ENCODE measurements around the gene DRGX. TPM values are rescaled to one million over a fixed set of nuclear protein-coding genes. Genes with fewer than 3 reads are reported as not detected.

DRGX gene
- total RNA-seq, 2 donors from 2014 or later: not detected

DNA sequence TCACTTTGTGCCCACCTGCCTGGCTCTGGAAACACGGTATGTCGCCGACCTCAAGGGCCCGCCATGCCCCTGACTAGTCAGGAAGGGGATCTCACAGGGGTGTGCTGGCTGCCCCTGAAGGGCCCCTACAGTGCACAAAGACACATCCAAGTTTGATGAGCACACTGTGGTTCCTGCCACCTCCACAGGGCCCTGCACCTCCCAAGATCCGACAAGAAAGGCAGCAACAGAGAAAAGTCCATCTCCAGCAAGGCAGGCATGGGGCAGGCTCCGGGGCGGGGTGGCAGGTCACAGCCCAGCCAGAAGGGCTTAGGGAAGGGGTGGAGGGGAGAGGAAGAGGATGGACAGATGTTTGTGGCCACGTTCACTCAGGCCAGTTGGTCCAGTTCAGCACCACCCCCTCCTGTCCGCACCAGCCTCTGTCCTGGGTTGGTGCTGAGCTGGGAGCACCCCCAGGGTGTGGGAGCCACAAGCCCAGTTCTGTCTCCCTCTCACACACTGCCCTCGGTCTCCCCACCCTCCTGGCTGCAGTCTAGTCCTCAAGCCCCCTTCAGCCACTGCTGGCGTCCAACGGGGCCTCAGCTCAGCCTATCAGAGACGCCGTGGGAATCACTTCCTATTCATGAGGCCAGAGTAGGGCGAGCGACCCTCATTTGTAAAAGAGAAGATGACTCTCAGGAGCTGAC lies 11.5 kb downstream of the DRGX start:
- Mint-ChIP-seq H3K27me3 (peaks cover 60% of the 10 kb centered on the region), H3K4me3 (no peak overlapping the region), H3K27ac (no peak overlapping the region), H3K36me3 (ENCODE audit: low read depth) (no peaks in the 10 kb centered on the region), H3K4me1 (no peaks in the 10 kb centered on the region)
- ATAC-seq (no peak), DNase-seq (no peak)
- no peaks in the 10 kb centered on the region for H3K9me3 ChIP-seq (ENCODE audit: control insufficient read depth, low read length, poor library complexity, severe bottlenecking)

DNA sequence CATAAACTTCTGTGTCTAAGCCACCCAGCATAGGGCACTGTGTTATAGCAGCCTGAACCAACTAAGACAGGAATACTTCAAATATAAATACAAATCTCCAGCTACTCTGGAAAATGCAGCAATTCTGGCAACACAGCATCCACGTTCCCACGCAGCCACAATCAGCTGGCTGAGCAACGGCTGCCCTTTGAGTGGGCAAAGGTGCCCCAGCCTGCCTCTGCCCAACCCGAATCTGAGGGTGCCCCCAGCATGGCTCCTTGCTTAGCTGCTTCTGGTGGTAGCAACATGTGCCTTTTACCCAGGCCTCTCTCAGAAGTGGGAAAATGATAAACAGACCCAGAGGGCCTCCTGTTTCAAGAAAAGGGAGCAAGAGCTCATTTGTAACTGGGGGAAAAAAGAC lies 12.0 kb downstream of the DRGX start:
- H3K9me3 ChIP-seq (ENCODE audit: control insufficient read depth, low read length, poor library complexity, severe bottlenecking): no peaks in the 10 kb centered on the region
- no peaks in the 10 kb centered on the region for H3K36me3 Mint-ChIP-seq (ENCODE audit: low read depth)
- no peak overlapping the region for H3K27ac Mint-ChIP-seq
- no peak for DNase-seq
- ATAC-seq: no peak
- no peak overlapping the region for H3K4me3 Mint-ChIP-seq
- no peaks in the 10 kb centered on the region for H3K4me1 Mint-ChIP-seq
- peaks cover 55% of the 10 kb centered on the region for H3K27me3 Mint-ChIP-seq

DNA sequence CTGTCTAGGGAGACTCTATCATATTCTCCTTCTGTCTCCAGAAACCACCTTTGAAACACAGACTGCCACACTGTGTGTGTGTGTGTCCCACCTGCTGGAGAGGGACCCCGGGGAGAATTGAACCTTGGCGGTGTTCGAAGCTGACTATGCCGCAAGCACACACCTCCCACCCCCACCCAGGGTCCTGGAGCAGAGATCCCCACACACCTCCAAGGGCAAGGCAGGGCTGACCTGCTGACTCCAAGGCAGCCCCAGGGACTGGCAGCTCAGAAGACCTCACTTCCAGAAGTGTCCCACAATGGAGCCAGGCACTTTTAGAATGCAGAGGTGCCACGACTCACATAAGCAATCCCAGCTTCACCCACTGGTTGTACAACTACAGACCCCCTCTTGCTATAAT lies 13.1 kb downstream of the DRGX start:
- H3K36me3 Mint-ChIP-seq (ENCODE audit: low read depth): no peaks in the 10 kb centered on the region
- ATAC-seq (no peak), DNase-seq (no peak)
- no peak overlapping the region for H3K27ac Mint-ChIP-seq
- no peak overlapping the region for H3K4me3 Mint-ChIP-seq
- H3K9me3 ChIP-seq (ENCODE audit: control insufficient read depth, low read length, poor library complexity, severe bottlenecking): no peaks in the 10 kb centered on the region
- H3K4me1 Mint-ChIP-seq: no peaks in the 10 kb centered on the region
- peaks cover 45% of the 10 kb centered on the region for H3K27me3 Mint-ChIP-seq

DNA sequence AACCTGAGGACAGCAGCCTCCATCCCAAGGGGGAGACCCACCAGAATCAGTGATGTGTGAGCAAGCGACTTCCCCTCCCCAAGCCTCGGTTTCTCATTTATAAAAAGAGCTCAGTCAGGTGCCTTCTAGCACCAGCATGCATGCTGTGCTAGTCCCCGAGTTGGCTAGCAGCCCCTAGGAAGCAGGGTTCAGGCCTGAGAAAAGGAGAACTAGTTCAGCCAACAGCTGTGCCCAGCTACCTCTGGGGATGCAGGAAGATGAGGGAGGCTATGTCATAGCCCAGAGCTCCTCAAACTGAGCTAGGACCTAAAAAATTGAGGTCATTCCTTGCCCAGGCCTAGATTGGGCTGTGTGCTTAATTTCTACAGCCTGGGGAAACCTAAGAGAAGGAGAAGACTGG lies 13.7 kb downstream of the DRGX start:
- Mint-ChIP-seq H3K4me1 (no peaks in the 10 kb centered on the region), H3K27me3 (peaks cover 45% of the 10 kb centered on the region)
- ATAC-seq: no peak

DNA sequence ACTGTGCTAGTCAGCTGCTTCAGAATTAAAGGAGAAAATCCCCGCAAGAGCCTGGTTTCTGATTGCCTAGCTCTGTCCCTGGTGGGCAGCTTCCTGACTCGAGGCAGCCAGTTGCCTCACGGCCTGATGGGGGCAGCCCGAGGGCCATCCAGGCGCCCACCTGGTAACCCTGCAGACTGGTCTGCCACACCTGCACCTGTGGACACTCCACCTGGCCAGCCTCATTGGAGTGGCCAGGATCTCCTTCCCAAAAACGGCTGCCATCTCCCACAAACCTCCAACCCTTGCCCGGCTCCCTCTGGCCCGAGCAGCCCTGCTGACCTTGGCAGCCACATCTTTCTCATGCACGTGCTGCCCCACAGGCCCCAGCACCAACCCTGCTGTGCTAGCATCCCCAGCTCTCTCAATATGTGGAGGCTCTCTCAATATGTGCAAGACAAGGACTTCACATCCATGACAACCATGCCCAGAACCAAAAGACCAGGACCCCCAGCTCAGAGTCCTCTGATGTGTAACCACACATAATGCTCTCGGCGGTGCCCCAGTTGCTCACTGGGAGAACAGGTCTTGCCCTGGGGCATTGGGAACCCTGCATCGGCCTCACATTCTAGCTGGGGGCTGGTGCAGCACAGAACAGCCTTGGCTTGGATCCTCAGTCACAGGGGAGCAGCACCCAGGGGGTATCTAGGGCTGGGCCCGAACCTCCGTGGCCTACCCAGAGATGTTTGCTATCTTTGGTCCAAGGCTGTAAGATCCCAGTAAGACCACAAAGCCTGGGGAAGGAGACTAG lies 14.6 kb downstream of the DRGX start:
- no peaks in the 10 kb centered on the region for H3K9me3 ChIP-seq (ENCODE audit: control insufficient read depth, low read length, poor library complexity, severe bottlenecking)
- H3K27ac Mint-ChIP-seq: no peak overlapping the region
- H3K4me3 Mint-ChIP-seq: no peak overlapping the region
- peaks cover 51% of the 10 kb centered on the region for H3K27me3 Mint-ChIP-seq
- DNase-seq (no peak), ATAC-seq (no peak)
- no peaks in the 10 kb centered on the region for H3K36me3 Mint-ChIP-seq (ENCODE audit: low read depth)
- H3K4me1 Mint-ChIP-seq: no peaks in the 10 kb centered on the region

More for the DNA sequence above, 13.7 kb downstream of the DRGX start:
- Mint-ChIP-seq H3K27ac (no peak overlapping the region), H3K36me3 (ENCODE audit: low read depth) (no peaks in the 10 kb centered on the region), H3K4me3 (no peak overlapping the region)
- DNase-seq: no peak
- no peaks in the 10 kb centered on the region for H3K9me3 ChIP-seq (ENCODE audit: control insufficient read depth, low read length, poor library complexity, severe bottlenecking)

DNA sequence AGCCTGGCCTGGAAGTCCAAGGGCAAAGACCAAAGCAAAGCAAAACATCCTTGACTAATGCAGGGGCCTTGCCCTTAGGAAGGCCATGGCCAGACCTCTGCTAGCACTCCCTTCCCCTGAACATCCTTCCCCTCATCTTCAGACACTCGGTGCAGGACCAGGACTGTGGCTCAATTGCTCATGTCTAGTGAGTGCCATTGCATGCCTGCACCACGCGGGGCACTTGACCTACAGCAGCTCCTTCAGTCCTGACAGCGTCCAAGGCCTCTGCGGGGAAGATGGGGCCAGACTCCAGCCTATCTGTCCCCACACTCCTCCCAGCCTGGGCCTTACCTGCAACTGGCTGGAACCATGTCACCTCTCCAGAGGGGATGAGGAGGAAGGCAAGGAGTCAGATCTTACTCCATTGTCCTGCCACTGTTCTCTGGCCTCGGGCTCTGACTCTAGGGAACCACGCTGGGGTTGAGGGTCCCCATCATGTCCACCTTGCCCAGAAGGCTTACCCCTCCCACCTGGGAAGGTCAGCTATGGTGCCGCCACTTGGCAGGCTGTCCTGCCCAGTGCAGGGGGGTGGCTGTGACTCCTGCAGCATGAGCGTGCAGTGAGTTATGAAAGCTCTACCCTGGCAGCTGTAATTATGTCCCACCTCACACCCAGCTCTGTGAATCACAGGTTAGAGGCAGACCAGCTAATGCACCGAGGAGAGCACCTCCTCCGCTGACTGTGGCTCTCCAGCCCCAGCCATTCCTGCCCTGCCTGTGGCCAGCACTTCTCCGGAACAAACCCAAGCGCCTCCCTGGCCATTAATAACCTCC lies 16.1 kb downstream of the DRGX start:
- DNase-seq: no peak
- Mint-ChIP-seq H3K27me3 (peaks cover 44% of the 10 kb centered on the region), H3K4me3 (no peak overlapping the region), H3K4me1 (no peaks in the 10 kb centered on the region), H3K36me3 (ENCODE audit: low read depth) (no peaks in the 10 kb centered on the region), H3K27ac (no peak overlapping the region)
- no peak for ATAC-seq
- H3K9me3 ChIP-seq (ENCODE audit: control insufficient read depth, low read length, poor library complexity, severe bottlenecking): no peaks in the 10 kb centered on the region

DNA sequence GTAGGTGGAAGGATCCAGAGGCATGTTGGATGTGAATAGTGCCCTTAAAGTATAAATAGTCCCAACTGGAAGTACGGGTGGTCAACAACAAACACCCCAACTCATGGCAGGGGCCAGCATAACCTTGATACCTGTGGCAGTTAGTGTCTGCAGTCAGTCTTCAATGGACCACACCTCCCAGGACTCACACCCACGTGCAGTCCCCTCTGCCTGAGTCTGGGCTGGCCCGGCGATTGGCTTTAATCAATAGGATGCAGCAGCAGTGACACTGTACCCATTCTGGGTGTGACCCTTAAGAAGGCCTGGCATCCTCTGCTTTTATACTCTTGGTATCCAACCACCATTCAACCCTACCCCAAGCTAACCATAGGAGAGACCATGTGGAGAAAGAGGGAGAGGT lies 18.6 kb downstream of the DRGX start:
- Mint-ChIP-seq H3K4me1 (no peaks in the 10 kb centered on the region), H3K27me3 (peaks cover 39% of the 10 kb centered on the region), H3K4me3 (no peak overlapping the region), H3K36me3 (ENCODE audit: low read depth) (no peaks in the 10 kb centered on the region), H3K27ac (no peak overlapping the region)
- no peaks in the 10 kb centered on the region for H3K9me3 ChIP-seq (ENCODE audit: control insufficient read depth, low read length, poor library complexity, severe bottlenecking)
- DNase-seq (no peak), ATAC-seq (no peak)

DNA sequence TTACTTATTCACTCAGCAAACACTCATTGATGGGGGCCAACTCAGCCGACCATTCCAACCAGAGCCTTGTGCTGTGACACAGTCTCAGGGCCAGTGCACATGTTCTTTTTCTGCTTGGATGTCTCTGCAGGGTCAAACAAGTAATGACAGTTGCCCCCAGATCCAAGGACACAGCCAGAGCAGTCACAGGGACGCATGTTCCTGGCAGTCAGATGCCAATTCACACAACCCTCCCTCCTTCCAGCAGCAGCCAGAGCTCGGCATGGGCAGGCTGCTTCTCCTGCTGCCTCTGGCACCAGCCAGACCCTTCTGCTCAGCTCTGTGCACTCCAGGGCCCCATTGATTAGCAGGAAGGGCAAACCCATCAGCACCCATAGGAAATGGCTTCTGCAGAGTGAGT lies 20.3 kb downstream of the DRGX start:
- Mint-ChIP-seq H3K27me3 (peaks cover 29% of the 10 kb centered on the region), H3K4me3 (no peak overlapping the region), H3K27ac (no peak overlapping the region)

DNA sequence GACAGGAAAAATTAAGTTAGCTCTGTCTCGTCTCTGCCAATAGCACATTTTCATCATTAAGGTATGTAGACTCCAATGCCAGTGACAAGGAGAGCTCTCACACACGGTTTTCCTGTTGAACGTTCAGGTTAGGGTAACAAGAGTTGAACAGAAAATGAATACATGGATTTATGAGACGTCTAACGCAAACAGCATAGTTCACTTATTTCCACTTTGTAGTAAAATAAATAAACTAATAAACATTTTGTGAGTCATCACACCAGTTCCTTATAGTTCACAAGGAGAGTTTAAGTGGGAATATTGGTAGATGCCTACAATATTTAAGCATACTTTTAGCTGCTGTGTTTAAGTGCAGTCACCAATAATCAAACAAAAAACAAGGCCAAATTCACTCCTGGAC lies 21.1 kb downstream of the DRGX start:
- Mint-ChIP-seq H3K27me3 (peaks cover 20% of the 10 kb centered on the region), H3K27ac (no peak overlapping the region), H3K36me3 (ENCODE audit: low read depth) (no peaks in the 10 kb centered on the region), H3K4me1 (no peaks in the 10 kb centered on the region), H3K4me3 (no peak overlapping the region)
- no peak for ATAC-seq
- DNase-seq: no peak
- no peaks in the 10 kb centered on the region for H3K9me3 ChIP-seq (ENCODE audit: control insufficient read depth, low read length, poor library complexity, severe bottlenecking)

More for the DNA sequence above, 20.3 kb downstream of the DRGX start:
- Mint-ChIP-seq H3K4me1 (no peaks in the 10 kb centered on the region), H3K36me3 (ENCODE audit: low read depth) (no peaks in the 10 kb centered on the region)
- DNase-seq (no peak), ATAC-seq (no peak)
- H3K9me3 ChIP-seq (ENCODE audit: control insufficient read depth, low read length, poor library complexity, severe bottlenecking): no peaks in the 10 kb centered on the region

DNA sequence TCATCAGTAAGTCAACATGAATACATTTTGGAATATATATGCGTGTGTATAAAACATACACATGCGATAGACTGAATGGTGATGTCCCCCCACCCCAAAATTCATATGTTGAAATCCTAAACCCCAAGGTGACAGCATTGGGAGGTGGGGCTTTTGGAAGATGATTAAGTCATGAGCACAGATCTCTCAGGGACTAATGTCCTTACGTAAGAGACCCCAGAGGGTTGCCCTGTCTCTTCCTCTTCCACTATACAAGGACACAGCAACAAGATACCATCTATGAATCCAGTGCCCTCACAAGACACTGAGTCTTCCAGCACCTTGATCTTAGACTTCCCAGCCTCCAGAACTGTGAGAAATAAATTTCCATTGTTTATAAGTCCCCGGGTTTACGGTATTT lies 22.5 kb downstream of the DRGX start:
- no peaks in the 10 kb centered on the region for H3K4me1 Mint-ChIP-seq
- no peak for DNase-seq
- H3K9me3 ChIP-seq (ENCODE audit: control insufficient read depth, low read length, poor library complexity, severe bottlenecking): no peaks in the 10 kb centered on the region
- H3K36me3 Mint-ChIP-seq (ENCODE audit: low read depth): no peaks in the 10 kb centered on the region
- H3K27me3 Mint-ChIP-seq: peaks cover 18% of the 10 kb centered on the region
- no peak overlapping the region for H3K4me3 Mint-ChIP-seq
- no peak overlapping the region for H3K27ac Mint-ChIP-seq
- no peak for ATAC-seq

DNA sequence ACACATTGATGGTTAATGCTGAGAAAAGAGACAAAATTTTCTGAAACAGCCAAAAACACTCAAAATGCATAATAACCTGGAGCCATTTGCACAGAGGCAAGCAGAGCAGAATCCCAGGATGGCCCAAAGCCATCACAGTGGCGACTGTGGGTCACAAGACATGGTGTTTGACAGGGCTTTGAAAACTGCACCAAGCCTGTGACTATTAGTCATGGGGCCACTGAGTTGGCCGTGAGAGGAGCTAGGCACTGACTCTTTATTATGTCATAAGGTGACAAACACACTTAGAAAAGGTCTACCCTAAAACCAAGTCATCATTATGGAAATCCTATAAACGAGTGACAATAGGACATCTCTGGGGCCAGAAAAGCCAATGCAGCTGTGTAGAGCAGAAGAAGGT lies 23.9 kb downstream of the DRGX start:
- no peaks in the 10 kb centered on the region for H3K9me3 ChIP-seq (ENCODE audit: control insufficient read depth, low read length, poor library complexity, severe bottlenecking)
- peaks cover 28% of the 10 kb centered on the region for H3K27me3 Mint-ChIP-seq
- H3K36me3 Mint-ChIP-seq (ENCODE audit: low read depth): no peaks in the 10 kb centered on the region
- ATAC-seq: no peak
- no peak overlapping the region for H3K27ac Mint-ChIP-seq
- no peak for DNase-seq
- no peak overlapping the region for H3K4me3 Mint-ChIP-seq
- no peaks in the 10 kb centered on the region for H3K4me1 Mint-ChIP-seq

DNA sequence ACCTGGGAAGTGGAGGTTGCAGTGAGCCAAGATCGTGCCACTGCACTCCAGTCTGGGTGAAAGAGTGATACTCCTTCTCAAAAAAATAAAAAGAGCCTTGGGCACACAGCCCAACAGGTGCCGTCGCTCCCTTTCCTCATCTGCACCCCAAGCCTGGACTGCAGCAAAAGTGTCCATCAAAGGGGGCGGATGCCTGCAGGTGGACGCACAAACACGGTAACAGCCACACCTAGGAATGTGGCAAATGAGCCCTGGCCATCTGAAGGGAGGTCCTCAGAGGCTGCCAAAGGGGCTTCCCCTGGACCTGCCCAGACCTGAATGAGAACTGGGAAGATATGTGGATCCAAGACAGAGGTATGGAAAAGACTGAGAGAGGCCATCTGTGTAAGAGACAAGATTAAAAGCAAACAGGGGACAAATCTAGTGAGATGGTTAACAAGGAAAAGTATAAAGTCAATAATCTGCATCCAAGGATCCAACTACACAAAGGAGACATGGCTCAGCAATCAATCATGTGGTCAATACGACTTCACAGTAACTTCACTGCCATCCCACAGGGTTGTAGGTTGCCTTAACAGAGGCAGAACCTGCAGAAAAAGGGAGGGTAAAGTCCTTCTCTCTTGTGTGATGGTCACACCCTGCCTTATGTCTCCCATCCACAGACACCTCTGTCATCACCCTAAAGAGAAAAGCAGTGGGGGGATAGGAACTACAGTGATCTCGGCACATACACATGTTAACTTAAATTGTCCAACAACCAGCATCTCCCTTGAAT lies 25.4 kb downstream of the DRGX start:
- Mint-ChIP-seq H3K27me3 (peaks cover 16% of the 10 kb centered on the region), H3K36me3 (ENCODE audit: low read depth) (no peaks in the 10 kb centered on the region), H3K4me3 (no peak overlapping the region), H3K4me1 (no peaks in the 10 kb centered on the region), H3K27ac (no peak overlapping the region)
- H3K9me3 ChIP-seq (ENCODE audit: control insufficient read depth, low read length, poor library complexity, severe bottlenecking): no peaks in the 10 kb centered on the region
- no peak for DNase-seq
- ATAC-seq: no peak
